Heart left ventricle (tissue), 13 donors: ENCODE measurements around the gene SLC6A11.

Experiments
- CTCF ChIP-seq, 12 donors: fragments of 200-600 bp; sonication (generic) in 4 of 12; IDR thresholded peaks; one replicate each; pipeline versions ENCODE4 v1.5.0 to v1.8.0; 2018 to 2022; ENCODE audit warnings: antibody characterized with exemption in 12 of 12, mild to moderate bottlenecking in 5 of 12
- POLR2A ChIP-seq, 2 donors: fragments of 450-650 bp; IDR thresholded peaks; one replicate each; pipeline ENCODE4 v1.6.1; 2017; ENCODE audit warnings: antibody characterized with exemption in 2 of 2, mild to moderate bottlenecking in 2 of 2, moderate library complexity in 2 of 2
- donor health status: ischemic (EF 13 %, LVEDD 7.1; RV severe dilation, severe dysfunction).
- donor health status: DM: no; HTN: yes; CAD: no.
- donor health status: DM: no; HTN: no; CAD: no.
- donor health status: ischemic (EF 25% LVEDD 6.9; RV normal size, moderate dysfunction).
- donor health status: ischemic (EF 25% LVEDD 5.7; RV mildly dilated, moderate dysfunction).
- donor health status: ischemic (EF 35%, LVEDD 5.7; RV mildly dilated, moderate dysfunction).
- donor health status: nonischemic (EF 11% LVEDD 7.7; RV severe dilation, severe dysfunction).
- donor health status: DM: yes; HTN: yes; CAD: no.
- donor health status: PGD.
- donor health status: ischemic (EF 29% LVEDD 5.4; RV normal size, mild dysfunction).
- donor health status: nonischemic (EF 23%, LVEDD 6.1; RV moderate dilation, normal function).

GRCh38 chr3:10780243-10780642 lies 35.8 kb upstream of the SLC6A11 start:
- no peak for TF ChIP-seq CTCF (IDR thresholded peaks at IDR 0.05)
- no peak for TF ChIP-seq POLR2A (IDR thresholded peaks at IDR 0.05)
